ENCODE results near the gene FAM13A.
A peak's percentile ranks its signal among the peaks of the same experiment; 100 is the strongest.
"Not testable (repeated sequence)": the region's sequence is repeated elsewhere in the genome, so short reads cannot be mapped to it uniquely, and the experiment has no call there.

The FAM13A gene

GRCh38 chr4:88891636-88892035 lies 165.3 kb downstream of the FAM13A start:
- DNase-seq: no peak
- Mint-ChIP-seq H3K27ac (no peak overlapping the region), H3K27me3 (no peaks in the 10 kb centered on the region)

DNA sequence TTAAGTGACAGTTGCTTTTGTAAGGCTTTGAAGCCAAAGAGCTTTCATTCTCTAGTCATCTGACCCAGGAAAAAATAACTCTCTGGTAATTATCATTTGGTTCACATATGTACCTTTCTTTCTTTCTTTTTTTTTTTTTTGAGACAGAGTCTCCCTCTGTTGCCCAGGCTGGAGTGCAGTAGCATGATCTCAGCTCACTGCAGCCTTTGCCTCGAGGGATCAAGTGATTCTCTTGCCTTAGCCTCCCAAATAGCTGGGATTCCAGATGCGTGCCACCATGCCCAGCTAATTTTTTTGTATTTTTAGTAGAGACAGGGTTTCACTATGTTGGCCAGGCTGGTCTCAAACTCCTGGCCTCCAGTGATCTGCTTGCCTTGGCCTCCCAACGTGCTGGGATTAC lies 169.6 kb downstream of the FAM13A start:
- H3K9me3 Mint-ChIP-seq, H3K27ac Mint-ChIP-seq, ATAC-seq, H3K4me1 Mint-ChIP-seq, DNase-seq, H3K27me3 Mint-ChIP-seq, H3K4me3 Mint-ChIP-seq: not testable (repeated sequence)

More at GRCh38 chr4:88891636-88892035, 165.3 kb downstream of the FAM13A start:
- H3K4me1 Mint-ChIP-seq: no peaks in the 10 kb centered on the region
- H3K9me3 Mint-ChIP-seq: no peaks in the 10 kb centered on the region
- H3K4me3 Mint-ChIP-seq: no peak overlapping the region
- ATAC-seq: no peak

- ATAC-seq (no peak), DNase-seq (no peak)
- H3K27me3 Mint-ChIP-seq: peaks cover 19% of the 10 kb centered on the region
- H3K27ac Mint-ChIP-seq: peak overlapping the region in 1 of 2 donors; percentile 24
- no peaks in the 10 kb centered on the region for H3K9me3 Mint-ChIP-seq
- no peak overlapping the region for H3K4me3 Mint-ChIP-seq
- H3K4me1 Mint-ChIP-seq: no peaks in the 10 kb centered on the region
These were observed 175.8 kb downstream of the FAM13A start for GRCh38 chr4:88881227-88881569.

DNA sequence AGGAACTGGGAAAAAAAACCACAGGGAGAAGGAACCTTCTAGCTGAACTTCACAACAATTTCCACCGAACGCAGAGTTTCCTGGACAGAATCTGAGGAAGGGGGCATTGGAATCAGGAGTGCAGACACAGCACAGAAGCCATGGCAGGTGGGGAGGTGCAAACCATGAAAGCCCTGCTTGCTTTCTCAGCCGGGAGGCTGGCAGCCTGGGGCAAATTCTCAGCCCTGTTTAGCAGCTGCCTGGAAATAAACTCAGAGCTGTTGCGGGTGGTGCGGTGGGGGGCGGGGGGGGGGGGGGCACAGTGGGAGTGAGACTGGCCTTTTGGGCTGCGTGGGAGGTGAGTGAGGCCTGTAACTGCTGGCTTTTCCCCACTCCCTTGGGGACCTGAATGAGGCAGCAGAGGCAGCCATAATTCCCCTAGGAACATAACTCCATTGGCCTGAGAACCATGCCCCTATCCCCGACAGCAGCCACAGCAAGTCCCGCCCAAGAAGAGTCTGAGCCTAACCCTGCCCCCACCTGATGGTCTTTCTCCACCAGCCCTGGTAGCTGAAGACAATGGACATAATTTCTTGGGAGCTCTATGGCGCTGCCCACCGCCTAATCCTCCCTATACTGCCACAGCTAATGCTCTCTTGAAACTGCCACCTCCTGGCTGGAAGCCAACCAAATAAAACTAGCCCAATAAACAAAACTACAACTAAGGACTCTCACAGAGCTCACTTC lies 176.3 kb downstream of the FAM13A start:
- no peaks in the 10 kb centered on the region for H3K9me3 Mint-ChIP-seq
- H3K4me1 Mint-ChIP-seq: no peaks in the 10 kb centered on the region
- ATAC-seq (no peak), DNase-seq (no peak)
- no peak overlapping the region for H3K4me3 Mint-ChIP-seq
- peaks cover 19% of the 10 kb centered on the region for H3K27me3 Mint-ChIP-seq
- H3K27ac Mint-ChIP-seq: peak overlapping the region in 1 of 2 donors; percentile 31

GRCh38 chr4:88879991-88880390 lies 177.0 kb downstream of the FAM13A start:
- Mint-ChIP-seq H3K4me3 (no peak overlapping the region), H3K9me3 (no peaks in the 10 kb centered on the region), H3K4me1 (no peaks in the 10 kb centered on the region), H3K27ac (peak overlapping the region in 1 of 2 donors; percentile 31), H3K27me3 (peaks cover 19% of the 10 kb centered on the region)
- ATAC-seq (no peak), DNase-seq (no peak)

DNA sequence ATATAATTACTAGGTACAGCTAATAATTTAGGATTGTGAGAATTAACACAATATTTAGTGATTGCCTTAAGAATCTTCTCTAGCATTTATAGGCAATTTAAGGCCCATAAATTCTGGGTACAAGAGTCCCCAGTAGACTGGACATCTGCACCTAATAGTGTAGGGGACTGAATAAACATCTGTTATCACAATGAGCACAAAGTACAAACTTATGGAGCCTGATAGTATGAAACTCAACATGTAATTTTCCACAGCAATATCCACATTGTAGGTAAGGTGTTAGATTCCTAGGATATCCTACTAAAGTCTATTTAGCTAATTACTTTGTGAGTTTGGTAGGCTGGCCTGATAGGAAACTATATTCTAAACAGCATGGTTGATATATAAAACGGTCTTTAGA lies 178.3 kb downstream of the FAM13A start:
- Mint-ChIP-seq H3K4me3 (no peak overlapping the region), H3K27me3 (peaks cover 19% of the 10 kb centered on the region), H3K9me3 (peaks cover 0 to 5% of the 10 kb centered on the region in 2 donors), H3K27ac (no peak overlapping the region), H3K4me1 (no peaks in the 10 kb centered on the region)
- no peak for DNase-seq
- ATAC-seq: no peak

DNA sequence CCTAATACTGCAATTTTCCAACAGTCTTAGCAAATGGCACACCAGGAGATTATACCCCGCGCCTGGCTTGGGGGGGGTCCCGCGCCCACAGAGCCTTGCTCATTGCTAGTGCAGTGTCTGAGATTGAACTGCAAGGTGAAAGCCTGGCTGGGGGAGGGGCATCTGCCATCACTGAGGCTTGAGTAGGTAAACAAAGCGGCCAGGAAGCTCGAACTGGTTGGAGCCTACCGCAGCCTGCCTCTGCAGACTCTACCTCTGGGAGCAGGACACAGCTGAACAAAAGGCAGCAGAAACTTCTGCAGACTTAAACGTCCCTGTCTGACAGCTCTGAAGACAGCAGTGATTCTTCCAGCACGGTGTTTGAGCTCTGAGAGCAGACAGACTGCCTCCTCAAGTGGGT lies 186.6 kb downstream of the FAM13A start:
- H3K4me1 Mint-ChIP-seq: no peaks in the 10 kb centered on the region
- peaks cover 0 to 5% of the 10 kb centered on the region in 2 donors for H3K9me3 Mint-ChIP-seq
- no peak for DNase-seq
- no peak overlapping the region for H3K27ac Mint-ChIP-seq
- H3K27me3 Mint-ChIP-seq: peaks cover 17% of the 10 kb centered on the region
- no peak overlapping the region for H3K4me3 Mint-ChIP-seq
- no peak for ATAC-seq

GRCh38 chr4:88868510-88868909 lies 188.5 kb downstream of the FAM13A start:
- Mint-ChIP-seq H3K27me3 (peaks cover 17% of the 10 kb centered on the region), H3K4me1 (no peaks in the 10 kb centered on the region), H3K9me3 (no peaks in the 10 kb centered on the region), H3K27ac (no peak overlapping the region), H3K4me3 (no peak overlapping the region)
- ATAC-seq: no peak
- no peak for DNase-seq

GRCh38 chr4:88866862-88867550 lies 190.0 kb downstream of the FAM13A start:
- H3K4me3 Mint-ChIP-seq: no peak overlapping the region
- no peak for DNase-seq
- peaks cover 7% of the 10 kb centered on the region for H3K27me3 Mint-ChIP-seq
- no peaks in the 10 kb centered on the region for H3K9me3 Mint-ChIP-seq
- no peaks in the 10 kb centered on the region for H3K4me1 Mint-ChIP-seq
- no peak for ATAC-seq
- H3K27ac Mint-ChIP-seq: no peak overlapping the region

DNA sequence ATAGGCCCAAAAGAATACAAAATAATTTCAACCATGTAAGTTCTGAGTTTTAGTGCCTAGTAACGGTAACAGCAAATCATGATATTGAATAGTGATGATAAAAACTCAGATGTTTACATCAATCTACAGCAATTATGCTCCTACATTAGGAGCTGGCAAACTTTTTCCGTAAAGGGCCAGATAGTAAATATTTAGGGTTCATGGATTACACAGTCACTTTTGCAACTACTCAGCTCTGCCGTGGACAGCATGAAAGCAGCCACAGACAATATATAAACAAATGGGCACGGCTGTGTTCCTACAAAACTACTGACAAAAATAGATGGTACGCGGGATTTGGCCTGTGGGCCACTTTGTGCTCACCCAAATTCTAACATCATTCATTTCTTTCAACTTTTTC lies 191.5 kb downstream of the FAM13A start:
- H3K4me1 Mint-ChIP-seq: no peaks in the 10 kb centered on the region
- no peaks in the 10 kb centered on the region for H3K27me3 Mint-ChIP-seq
- H3K27ac Mint-ChIP-seq: no peak overlapping the region
- H3K9me3 Mint-ChIP-seq: no peaks in the 10 kb centered on the region
- DNase-seq: no peak
- H3K4me3 Mint-ChIP-seq: no peak overlapping the region
- no peak for ATAC-seq

DNA sequence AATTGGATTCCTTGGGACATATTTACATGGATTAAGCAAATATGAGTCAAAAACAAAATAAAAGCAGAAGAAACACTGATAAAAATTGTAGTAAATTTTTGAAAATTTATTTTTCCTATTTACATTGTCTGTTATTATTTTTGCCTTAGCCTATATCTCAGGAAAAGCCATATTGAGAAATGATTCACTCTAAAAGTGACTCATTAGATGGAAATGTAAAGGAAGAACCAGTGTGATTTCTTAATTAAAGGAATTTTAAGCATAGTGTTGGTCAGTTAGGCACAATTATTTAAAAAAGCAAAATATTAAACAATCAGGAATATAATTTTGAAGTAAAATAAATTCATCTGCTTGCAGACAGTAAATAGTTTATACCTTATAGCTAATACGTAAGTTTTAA lies 191.9 kb downstream of the FAM13A start:
- Mint-ChIP-seq H3K4me1 (no peaks in the 10 kb centered on the region), H3K4me3 (no peak overlapping the region), H3K27ac (no peak overlapping the region), H3K9me3 (no peaks in the 10 kb centered on the region), H3K27me3 (no peaks in the 10 kb centered on the region)
- ATAC-seq (no peak), DNase-seq (no peak)

- Mint-ChIP-seq H3K4me1 (no peaks in the 10 kb centered on the region), H3K9me3 (no peaks in the 10 kb centered on the region), H3K27ac (no peak overlapping the region), H3K27me3 (no peaks in the 10 kb centered on the region), H3K4me3 (no peak overlapping the region)
- ATAC-seq: no peak
- DNase-seq: no peak
These were observed 196.4 kb downstream of the FAM13A start for GRCh38 chr4:88860586-88860985.

DNA sequence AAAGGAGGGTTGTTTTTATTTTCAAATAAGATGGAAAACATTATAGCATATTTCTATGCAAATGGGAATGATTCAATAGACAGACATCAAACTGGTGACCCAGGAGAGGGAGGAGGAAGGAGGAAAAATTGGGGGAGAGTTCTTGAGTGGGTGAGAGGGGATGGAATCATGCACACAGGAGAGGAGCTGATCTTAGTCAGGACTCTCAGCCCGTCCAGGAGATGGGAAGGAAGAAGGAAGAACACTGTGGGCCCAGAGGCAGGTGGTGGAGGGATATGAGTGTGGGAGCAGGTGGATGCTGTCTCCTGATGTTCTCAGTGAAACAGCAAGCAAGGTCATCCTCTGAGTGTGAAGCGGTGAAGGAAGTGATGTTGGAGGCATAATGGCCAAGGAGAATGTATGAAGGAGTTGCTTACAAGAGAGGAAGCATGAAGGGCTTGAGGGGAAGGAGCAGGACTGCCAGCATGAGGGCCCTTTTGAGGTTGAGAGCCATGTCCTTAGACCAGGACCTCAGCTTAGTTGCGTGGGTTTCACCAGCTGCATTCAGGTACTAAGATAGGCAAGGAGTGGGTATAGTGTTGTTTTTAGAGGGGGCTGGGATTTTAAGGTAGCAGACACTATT lies 197.7 kb downstream of the FAM13A start:
- DNase-seq (no peak), ATAC-seq (no peak)
- Mint-ChIP-seq H3K9me3 (no peaks in the 10 kb centered on the region), H3K4me3 (no peak overlapping the region), H3K4me1 (no peaks in the 10 kb centered on the region), H3K27me3 (no peaks in the 10 kb centered on the region), H3K27ac (peak overlapping the region in 1 of 2 donors; percentile 24)

DNA sequence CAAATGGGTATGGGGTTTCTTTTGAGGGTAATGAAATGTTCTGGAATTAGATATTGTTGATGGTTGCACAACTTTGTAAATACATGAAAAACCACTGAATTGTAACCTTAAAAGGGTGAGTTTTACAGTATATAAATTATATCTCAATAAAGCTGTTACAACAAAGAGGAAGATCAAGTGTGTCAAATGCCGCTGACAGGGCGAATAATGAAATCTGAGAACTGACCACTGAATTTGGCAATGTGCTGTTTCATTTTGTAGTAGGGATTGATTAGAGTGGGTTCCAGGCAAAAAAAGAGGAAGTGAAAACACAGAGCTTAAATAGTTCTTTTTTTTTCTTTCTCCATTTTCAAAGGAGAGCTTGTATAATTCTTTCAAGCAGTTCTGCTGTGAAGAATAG lies 198.2 kb downstream of the FAM13A start:
- H3K4me3 Mint-ChIP-seq: no peak overlapping the region
- no peak for ATAC-seq
- no peaks in the 10 kb centered on the region for H3K27me3 Mint-ChIP-seq
- H3K9me3 Mint-ChIP-seq: no peaks in the 10 kb centered on the region
- H3K27ac Mint-ChIP-seq: no peak overlapping the region
- no peak for DNase-seq
- no peaks in the 10 kb centered on the region for H3K4me1 Mint-ChIP-seq

DNA sequence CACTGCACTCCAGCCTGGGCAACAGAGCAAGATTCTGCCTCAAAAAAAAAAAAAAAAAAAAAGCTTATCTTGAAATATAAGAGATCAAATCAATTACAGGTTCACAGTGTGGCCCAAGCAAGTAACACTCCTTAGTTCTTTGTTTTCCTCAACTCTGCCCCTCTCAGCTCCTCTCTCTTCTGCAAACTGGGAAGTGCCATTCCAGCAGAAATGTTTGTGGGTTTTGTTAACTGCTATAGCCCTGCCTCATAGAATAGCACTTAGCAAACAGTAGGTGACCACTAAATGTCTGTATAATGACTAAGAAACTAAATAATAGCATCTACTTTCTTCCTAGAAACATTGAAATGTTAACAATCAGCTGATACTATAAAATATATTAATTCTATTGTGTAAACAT lies 199.4 kb downstream of the FAM13A start:
- Mint-ChIP-seq H3K9me3 (no peaks in the 10 kb centered on the region), H3K27me3 (no peaks in the 10 kb centered on the region), H3K4me1 (no peaks in the 10 kb centered on the region), H3K27ac (no peak overlapping the region), H3K4me3 (no peak overlapping the region)
- no peak for DNase-seq
- no peak for ATAC-seq

DNA sequence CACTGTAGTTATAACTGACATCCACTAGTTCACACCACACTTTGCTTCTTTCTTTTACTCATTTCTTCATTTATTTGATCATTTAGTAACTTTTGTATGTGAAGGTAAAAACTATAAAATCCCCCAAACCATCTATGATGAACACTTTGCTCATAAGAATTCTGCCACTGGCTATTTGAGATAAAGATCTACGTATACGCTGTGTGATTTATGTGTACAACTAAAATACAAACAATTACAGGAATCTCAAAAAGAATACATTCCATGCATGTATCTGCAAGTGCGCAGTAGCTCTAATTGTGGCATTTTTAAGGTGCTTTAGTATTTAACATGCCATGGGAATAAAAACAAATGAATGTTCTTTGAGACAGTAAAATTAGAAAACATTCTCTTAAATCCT lies 202.5 kb downstream of the FAM13A start:
- Mint-ChIP-seq H3K4me3 (no peak overlapping the region), H3K27me3 (no peaks in the 10 kb centered on the region), H3K4me1 (no peaks in the 10 kb centered on the region), H3K9me3 (no peaks in the 10 kb centered on the region), H3K27ac (no peak overlapping the region)
- ATAC-seq (no peak), DNase-seq (no peak)

All from stimulated activated naive CD8-positive, alpha-beta T cell treated with anti-CD3 and anti-CD28 coated beads, Interleukin-15, amount 100 ng/mL, for 72 hours (primary cell).